PC-9 (cell line): ENCODE results near the gene EPS15.

Source experiments
- EZH2 ChIP-seq: fragments of 200-600 bp; sonication (generic); IDR thresholded peaks from 2 replicates; pipeline ENCODE4 v1.8.0; 2017; ENCODE audit warnings: antibody characterized with exemption, low read depth
- TF ChIP-seq, protein P1 (sequence below): fragments of 200-600 bp; sonication (generic); conservative IDR thresholded peaks from 2 replicates; pipeline ENCODE4 v1.6.1; 2017; ENCODE audit warnings: mixed run types, antibody characterized with exemption, mild to moderate bottlenecking, moderate library complexity

DNA sequence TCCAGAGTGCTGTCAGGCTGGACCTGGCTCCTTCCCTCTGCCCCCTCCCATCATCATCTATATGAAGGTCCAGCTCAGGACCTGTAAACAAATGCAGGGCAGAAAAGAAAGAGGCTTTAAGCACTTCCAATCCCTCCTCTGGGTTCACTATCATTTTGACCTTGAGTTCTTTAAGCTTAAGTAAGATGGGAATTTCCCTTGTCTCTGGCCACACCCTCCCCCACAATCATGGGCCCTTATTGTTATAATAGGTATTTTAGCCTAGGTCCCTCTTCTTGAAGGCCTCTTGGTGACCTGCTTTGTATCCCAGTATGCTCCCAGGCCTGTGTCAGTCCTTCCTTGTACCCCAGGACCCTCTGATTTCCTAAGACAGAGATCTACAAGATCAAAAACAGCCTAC lies 45.1 kb upstream of the EPS15 start:
- TF ChIP-seq, protein P1, sequence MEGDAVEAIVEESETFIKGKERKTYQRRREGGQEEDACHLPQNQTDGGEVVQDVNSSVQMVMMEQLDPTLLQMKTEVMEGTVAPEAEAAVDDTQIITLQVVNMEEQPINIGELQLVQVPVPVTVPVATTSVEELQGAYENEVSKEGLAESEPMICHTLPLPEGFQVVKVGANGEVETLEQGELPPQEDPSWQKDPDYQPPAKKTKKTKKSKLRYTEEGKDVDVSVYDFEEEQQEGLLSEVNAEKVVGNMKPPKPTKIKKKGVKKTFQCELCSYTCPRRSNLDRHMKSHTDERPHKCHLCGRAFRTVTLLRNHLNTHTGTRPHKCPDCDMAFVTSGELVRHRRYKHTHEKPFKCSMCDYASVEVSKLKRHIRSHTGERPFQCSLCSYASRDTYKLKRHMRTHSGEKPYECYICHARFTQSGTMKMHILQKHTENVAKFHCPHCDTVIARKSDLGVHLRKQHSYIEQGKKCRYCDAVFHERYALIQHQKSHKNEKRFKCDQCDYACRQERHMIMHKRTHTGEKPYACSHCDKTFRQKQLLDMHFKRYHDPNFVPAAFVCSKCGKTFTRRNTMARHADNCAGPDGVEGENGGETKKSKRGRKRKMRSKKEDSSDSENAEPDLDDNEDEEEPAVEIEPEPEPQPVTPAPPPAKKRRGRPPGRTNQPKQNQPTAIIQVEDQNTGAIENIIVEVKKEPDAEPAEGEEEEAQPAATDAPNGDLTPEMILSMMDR: no peak
- TF ChIP-seq EZH2: no peak
